Measurements from ENCODE around the gene GPR12. TPM values are rescaled to one million over a fixed set of nuclear protein-coding genes. Genes with fewer than 3 reads are reported as not detected.

Gene GPR12
- total and polyA plus RNA-seq, 2 of the 4 experiments (the other 2 are of a cell fraction): not detected

DNA sequence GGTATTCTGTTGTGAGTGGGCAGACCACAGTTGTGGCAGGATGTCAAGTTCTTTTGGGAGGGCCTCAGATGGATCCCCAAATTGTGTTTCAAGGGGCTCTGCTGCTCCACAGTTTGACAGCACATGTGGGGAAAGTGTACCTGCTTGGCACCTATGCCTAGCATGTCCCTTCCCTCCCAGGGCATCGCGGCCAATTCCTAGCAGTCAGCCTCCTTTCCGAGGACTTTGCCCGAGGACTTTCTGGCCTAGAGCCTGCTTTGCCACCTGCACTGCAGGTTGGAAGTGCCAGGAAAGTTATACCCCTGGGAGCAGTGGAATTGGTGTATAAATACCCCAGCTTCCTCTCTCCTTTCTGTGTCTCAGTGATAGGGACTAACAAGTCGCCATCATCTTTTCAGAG, 11.9 kb upstream of the GPR12 start:
- in situ Hi-C loops (cut with MboI; ENCODE audit: low sequenced_read_pairs): no loop called here
- H3K4me3 ChIP-seq (ENCODE audit: insufficient read depth, low read depth, low read length): no peak overlapping the region
- TF ChIP-seq, protein P1, sequence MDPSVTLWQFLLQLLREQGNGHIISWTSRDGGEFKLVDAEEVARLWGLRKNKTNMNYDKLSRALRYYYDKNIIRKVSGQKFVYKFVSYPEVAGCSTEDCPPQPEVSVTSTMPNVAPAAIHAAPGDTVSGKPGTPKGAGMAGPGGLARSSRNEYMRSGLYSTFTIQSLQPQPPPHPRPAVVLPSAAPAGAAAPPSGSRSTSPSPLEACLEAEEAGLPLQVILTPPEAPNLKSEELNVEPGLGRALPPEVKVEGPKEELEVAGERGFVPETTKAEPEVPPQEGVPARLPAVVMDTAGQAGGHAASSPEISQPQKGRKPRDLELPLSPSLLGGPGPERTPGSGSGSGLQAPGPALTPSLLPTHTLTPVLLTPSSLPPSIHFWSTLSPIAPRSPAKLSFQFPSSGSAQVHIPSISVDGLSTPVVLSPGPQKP (IDR thresholded peaks at IDR 0.05; ENCODE audit: borderline replicate concordance, low read depth, low read length): no peak
- TF ChIP-seq RFX5 (IDR thresholded peaks at IDR 0.05; ENCODE audit: low read depth, low read length): no peak
- TF ChIP-seq BHLHE40 (IDR thresholded peaks at IDR 0.05; ENCODE audit: low read depth, low read length): no peak
- TF ChIP-seq NFE2L2 (IDR thresholded peaks at IDR 0.05; ENCODE audit: low read depth, low read length): no peak
- TF ChIP-seq, protein P2, sequence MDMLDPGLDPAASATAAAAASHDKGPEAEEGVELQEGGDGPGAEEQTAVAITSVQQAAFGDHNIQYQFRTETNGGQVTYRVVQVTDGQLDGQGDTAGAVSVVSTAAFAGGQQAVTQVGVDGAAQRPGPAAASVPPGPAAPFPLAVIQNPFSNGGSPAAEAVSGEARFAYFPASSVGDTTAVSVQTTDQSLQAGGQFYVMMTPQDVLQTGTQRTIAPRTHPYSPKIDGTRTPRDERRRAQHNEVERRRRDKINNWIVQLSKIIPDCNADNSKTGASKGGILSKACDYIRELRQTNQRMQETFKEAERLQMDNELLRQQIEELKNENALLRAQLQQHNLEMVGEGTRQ (IDR thresholded peaks at IDR 0.05; ENCODE audit: low read depth, low read length): no peak
- TF ChIP-seq MAZ (IDR thresholded peaks at IDR 0.05; ENCODE audit: borderline replicate concordance, low read depth, low read length): no peak
- TF ChIP-seq, protein P3, sequence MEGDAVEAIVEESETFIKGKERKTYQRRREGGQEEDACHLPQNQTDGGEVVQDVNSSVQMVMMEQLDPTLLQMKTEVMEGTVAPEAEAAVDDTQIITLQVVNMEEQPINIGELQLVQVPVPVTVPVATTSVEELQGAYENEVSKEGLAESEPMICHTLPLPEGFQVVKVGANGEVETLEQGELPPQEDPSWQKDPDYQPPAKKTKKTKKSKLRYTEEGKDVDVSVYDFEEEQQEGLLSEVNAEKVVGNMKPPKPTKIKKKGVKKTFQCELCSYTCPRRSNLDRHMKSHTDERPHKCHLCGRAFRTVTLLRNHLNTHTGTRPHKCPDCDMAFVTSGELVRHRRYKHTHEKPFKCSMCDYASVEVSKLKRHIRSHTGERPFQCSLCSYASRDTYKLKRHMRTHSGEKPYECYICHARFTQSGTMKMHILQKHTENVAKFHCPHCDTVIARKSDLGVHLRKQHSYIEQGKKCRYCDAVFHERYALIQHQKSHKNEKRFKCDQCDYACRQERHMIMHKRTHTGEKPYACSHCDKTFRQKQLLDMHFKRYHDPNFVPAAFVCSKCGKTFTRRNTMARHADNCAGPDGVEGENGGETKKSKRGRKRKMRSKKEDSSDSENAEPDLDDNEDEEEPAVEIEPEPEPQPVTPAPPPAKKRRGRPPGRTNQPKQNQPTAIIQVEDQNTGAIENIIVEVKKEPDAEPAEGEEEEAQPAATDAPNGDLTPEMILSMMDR (conservative IDR thresholded peaks at IDR 0.05; ENCODE audit: low read depth, low read length): no peak
- no peak overlapping the region for H3K9ac ChIP-seq (ENCODE audit: low read depth, low read length)
- no peak overlapping the region for H2BK5ac ChIP-seq (ENCODE audit: low read depth, low read length, poor library complexity, severe bottlenecking)
- H2BK20ac ChIP-seq (ENCODE audit: low read depth, low read length): no peak overlapping the region
- no peak overlapping the region for H3K4ac ChIP-seq (ENCODE audit: low read depth, low read length)
- no peak overlapping the region for H4K5ac ChIP-seq (ENCODE audit: low read depth, low read length)
- H3K9me3 ChIP-seq (ENCODE audit: control insufficient read depth, insufficient read depth, low read length): no peaks in the 10 kb centered on the region
- H3K79me1 ChIP-seq (ENCODE audit: low read depth in 1 of 2, low read length in 2 of 2): no peaks in the 10 kb centered on the region
- no TSS peak for BruUV-seq (replicated peaks)
- no peaks in the 10 kb centered on the region for H4K20me1 ChIP-seq (ENCODE audit: insufficient read depth, low read length)
- H2AK9ac ChIP-seq (replicated peaks; ENCODE audit: low read depth, low read length, poor library complexity): no peak overlapping the region
- H3K4me1 ChIP-seq (ENCODE audit: control insufficient read depth, insufficient read depth, low read length): no peaks in the 10 kb centered on the region
- no peak overlapping the region for H3K18ac ChIP-seq (ENCODE audit: low read depth, low read length)
- H3K36me3 ChIP-seq (ENCODE audit: control insufficient read depth, insufficient read depth, low read length): no peaks in the 10 kb centered on the region
- H2BK15ac ChIP-seq (ENCODE audit: low read depth, low read length): no peak overlapping the region
- H4K91ac ChIP-seq (ENCODE audit: insufficient read depth, low read depth, low read length): no peak overlapping the region
- intact Hi-C loops (cut with micrococcal nuclease): no loop called here
- no CpG with 5 or more reads among the region's 5 CpGs for WGBS, 2 experiments (ENCODE audit: extremely low coverage in 2 of 2, insufficient read length in 1 of 2)
- no peak overlapping the region for H3K56ac ChIP-seq (ENCODE audit: extremely low read depth, insufficient read depth, low read length)
- H3K14ac ChIP-seq (replicated peaks; ENCODE audit: low read depth, low read length): no peak overlapping the region
- no peak overlapping the region for H2AK5ac ChIP-seq (ENCODE audit: low read depth, low read length)
- peaks cover 1% of the 10 kb centered on the region; the same call in 1 of the 2 replicates for H3K27me3 ChIP-seq (ENCODE audit: control insufficient read depth, insufficient read depth, low read length)
- no peak overlapping the region for H3K27ac ChIP-seq (ENCODE audit: insufficient read depth, low read length)
- ChIA-PET CTCF (no interaction called here), POLR2A (ENCODE audit: unreplicated experiment) (no interaction called here)
- no peak overlapping the region for H2BK120ac ChIP-seq (ENCODE audit: low read depth, low read length)
- no peaks in the 10 kb centered on the region for H3K9me1 ChIP-seq (ENCODE audit: insufficient read depth, low read length)
- H3K23ac ChIP-seq (ENCODE audit: low read depth, low read length): no peak overlapping the region
- H4K8ac ChIP-seq (ENCODE audit: low read depth in 2 of 2, low read length in 2 of 2): no peak overlapping the region
- no peak for ATAC-seq (ENCODE audit: low read depth)
- dilution Hi-C loops (cut with HindIII; ENCODE audit: low sequenced_read_pairs, unreplicated experiment): no loop called here
- DNase-seq: no peak
- H3K4me2 ChIP-seq (ENCODE audit: low read depth, low read length): no peak overlapping the region
- no peak overlapping the region for H2AFZ ChIP-seq (replicated peaks; ENCODE audit: low read length, poor library complexity)

Measured in IMR-90 (cell line).